K562 (cell line): Measurements from ENCODE around the gene ZNF502. TPM values are rescaled to one million over a fixed set of nuclear protein-coding genes. Genes with fewer than 3 reads are reported as not detected.

Experiments used
- ATAC-seq: fragments of 200-7000 bp; cut with Tn5 transposase; 3 replicates; pipeline ENCODE4 v1.9.1; 2020; ENCODE audit warnings: moderate library complexity
- BruUV-seq: library from RNA; stranded (reverse); fragments of 400-500 nt; replicated peaks from 2 replicates; lab custom pipeline; 2021; lab: Mats Ljungman, UMichigan
- CTCF ChIA-PET: fragments of 300-600 bp; formaldehyde crosslinking; extraction: SDS; loops from one replicate; lab custom pipeline; 2021; ENCODE audit warnings: low intra/inter-chr PET ratio; lab: Yijun Ruan, JAX
- POLR2A ChIA-PET: fragments of 300-600, 350-650 bp; sonication (Branson Sonifier 250); formaldehyde crosslinking; extraction: SDS; loops from one replicate; lab custom pipeline; 2021; ENCODE audit warnings: antibody characterized with exemption, inconsistent platforms; lab: Yijun Ruan, JAX
- DNase-seq, 4 experiments: peaks; one replicate each; pipeline versions ENCODE4 v3.0.0 to v3.0.0-alpha.2; 2011 to 2018; ENCODE audit warnings: low spot score in 3 of 4, mixed read lengths in 3 of 4; ENCODE audit errors: extremely low read depth in 1 of 4
- FAIRE-seq: peaks from 2 replicates; lab custom pipeline; 2011; peaks lifted over from hg19 to GRCh38; lab: Jason Lieb, UNC
- H2AFZ ChIP-seq: 2 replicates; pipeline ENCODE4 v1.6.0; 2011; ENCODE audit warnings: low read depth, low read length, control low read depth, inconsistent platforms
- H3K27ac ChIP-seq: fragments of 200-600 bp; 3 replicates; pipeline ENCODE4 v1.8.0; 2011; ENCODE audit warnings: low read depth, mild to moderate bottlenecking, control low read depth, inconsistent platforms, low read length, moderate library complexity, mixed read lengths; ENCODE audit errors: extremely low read depth
- H3K27me3 ChIP-seq, 2 experiments: fragments of 300-600 bp in 1 of 2; 2 replicates in 1 of 2; 3 replicates in 1 of 2; pipeline versions ENCODE4 v1.6.0 to v1.8.0; 2011; ENCODE audit warnings: inconsistent platforms in 2 of 2, low read length in 2 of 2, mild to moderate bottlenecking in 1 of 2, mixed read lengths in 1 of 2, moderate library complexity in 1 of 2; ENCODE audit not compliant: control insufficient read depth in 2 of 2, insufficient read depth in 2 of 2
- H3K36me3 ChIP-seq: fragments of 300-600 bp; 3 replicates; pipeline ENCODE4 v1.8.0; 2011; ENCODE audit warnings: mild to moderate bottlenecking, low read length, inconsistent platforms; ENCODE audit not compliant: control insufficient read depth, insufficient read depth
- H3K4me1 ChIP-seq, 2 experiments: fragments of 200-600 bp in 1 of 2; replicated peaks in 1 of 2; 2 replicates in 1 of 2; 3 replicates in 1 of 2; pipeline versions ENCODE4 v1.5.1 to v1.8.0; 2011; ENCODE audit warnings: inconsistent platforms in 2 of 2, low read length in 2 of 2, mild to moderate bottlenecking in 1 of 2, mixed read lengths in 1 of 2, moderate library complexity in 1 of 2; ENCODE audit not compliant: control insufficient read depth in 2 of 2, insufficient read depth in 2 of 2
- H3K4me2 ChIP-seq: 2 replicates; pipeline ENCODE4 v1.6.1; 2011; ENCODE audit warnings: low read length, control low read depth, inconsistent platforms, mixed read lengths; ENCODE audit not compliant: insufficient read depth
- H3K4me3 ChIP-seq: fragments of 200-600 bp; sonication (generic), shearing (Covaris generic); 2 replicates; pipeline ENCODE4 v1.5.1; 2016; ENCODE audit warnings: control low read depth, inconsistent platforms
- H3K79me2 ChIP-seq: fragments of 200-600 bp; 3 replicates; pipeline ENCODE4 v1.8.0; 2011; ENCODE audit warnings: low read length, inconsistent platforms; ENCODE audit not compliant: control insufficient read depth, insufficient read depth
- H3K9ac ChIP-seq, 2 experiments: 2 replicates each; pipeline versions ENCODE4 v1.6.0 to v1.6.1; 2011; ENCODE audit warnings: low read depth in 2 of 2, low read length in 2 of 2, control low read depth in 1 of 2, inconsistent platforms in 1 of 2, mild to moderate bottlenecking in 1 of 2, mixed read lengths in 1 of 2; ENCODE audit not compliant: insufficient read depth in 1 of 2
- H3K9me1 ChIP-seq: one replicate; pipeline ENCODE4 v1.6.0; 2011; ENCODE audit warnings: inconsistent platforms, mild to moderate bottlenecking, low read length, moderate library complexity; ENCODE audit not compliant: control insufficient read depth, insufficient read depth
- H3K9me3 ChIP-seq: replicated peaks from 2 replicates; pipeline ENCODE4 v1.5.1; 2011; ENCODE audit warnings: low read depth, low read length, inconsistent platforms; ENCODE audit not compliant: control insufficient read depth, insufficient read depth
- H4K20me1 ChIP-seq: replicated peaks from 2 replicates; pipeline ENCODE4 v1.6.1; 2011; ENCODE audit warnings: low read length, inconsistent platforms, mixed read lengths; ENCODE audit not compliant: control insufficient read depth, insufficient read depth
- CBX3 ChIP-seq, 2 experiments: IDR thresholded peaks; 1 replicate in 1 of 2; 2 replicates in 1 of 2; pipeline ENCODE4 v1.6.1; 2012; ENCODE audit warnings: inconsistent platforms in 2 of 2, low read length in 2 of 2, borderline replicate concordance in 1 of 2, control low read depth in 1 of 2
- CHD2 ChIP-seq: IDR thresholded peaks from 2 replicates; pipeline ENCODE4 v1.6.1; 2011; ENCODE audit warnings: low read depth, low read length
- CREB1 ChIP-seq, 2 experiments: sonication (generic) in 1 of 2; formaldehyde crosslinking in 1 of 2; IDR thresholded peaks; 2 replicates each; pipeline versions ENCODE4 v1.6.1 to v1.8.0; 2012 to 2022; ENCODE audit warnings: inconsistent platforms in 1 of 2, mild to moderate bottlenecking in 1 of 2, missing genetic modification reagents in 1 of 2, moderate library complexity in 1 of 2
- GTF2E2 ChIP-seq: fragments of 200-800 bp; sonication (Bioruptor generic); IDR thresholded peaks from 2 replicates; pipeline ENCODE4 v1.6.1; 2016; ENCODE audit warnings: missing genetic modification characterization, missing compliant biosample characterization
- MYC ChIP-seq, 2 experiments: fragments of 250-450 bp in 1 of 2; sonication (Bioruptor Pico) in 1 of 2; IDR thresholded peaks; 2 replicates each; pipeline versions ENCODE4 v1.5.1 to v1.6.1; 2012 to 2021; ENCODE audit warnings: low read depth in 2 of 2, borderline replicate concordance in 1 of 2, improper control_type of control experiment in 1 of 2, low read length in 1 of 2, mild to moderate bottlenecking in 1 of 2, moderate library complexity in 1 of 2
- PML ChIP-seq: IDR thresholded peaks from 2 replicates; pipeline ENCODE4 v1.6.1; 2012; ENCODE audit warnings: low read length, inconsistent platforms
- RBM25 ChIP-seq: fragments of 200-400 bp; formaldehyde crosslinking; IDR thresholded peaks from 2 replicates; pipeline ENCODE4 v1.6.1; 2018; ENCODE audit warnings: low read length, low read depth, moderate library complexity; ENCODE audit not compliant: severe bottlenecking
- SMC3 ChIP-seq: conservative IDR thresholded peaks from 2 replicates; pipeline ENCODE4 v1.6.1; 2011; ENCODE audit warnings: low read depth, low read length, improper control_type of control experiment; ENCODE audit not compliant: insufficient read depth
- SRSF1 ChIP-seq: fragments of 200-400 bp; formaldehyde crosslinking; IDR thresholded peaks from 2 replicates; pipeline ENCODE4 v1.6.1; 2017; ENCODE audit warnings: mild to moderate bottlenecking, low read depth, low read length, moderate library complexity
- YY1 ChIP-seq, 3 experiments: IDR thresholded peaks; 2 replicates each; pipeline ENCODE4 v1.6.1; 2011; ENCODE audit warnings: low read length in 2 of 3, mild to moderate bottlenecking in 2 of 3, moderate library complexity in 2 of 3, borderline replicate concordance in 1 of 3, control low read depth in 1 of 3, low read depth in 1 of 3; ENCODE audit not compliant: insufficient read depth in 3 of 3, insufficient replicate concordance in 2 of 3, control insufficient read depth in 1 of 3, insufficient read length in 1 of 3; ENCODE audit errors: extremely low read depth in 1 of 3
- ZBTB8A ChIP-seq: fragments of 450-650 bp; IDR thresholded peaks from 2 replicates; pipeline ENCODE4 v1.6.1; 2018; ENCODE audit warnings: mild to moderate bottlenecking, moderate library complexity; ENCODE audit not compliant: partially characterized antibody
- ZNF707 ChIP-seq: fragments of 250-450 bp; sonication (Bioruptor Pico); conservative IDR thresholded peaks from 2 replicates; pipeline ENCODE4 v1.8.0; 2022; ENCODE audit warnings: inconsistent platforms, mild to moderate bottlenecking, moderate library complexity
- ZNF79 ChIP-seq: fragments of 250-450 bp; sonication (Bioruptor Pico); IDR thresholded peaks from 2 replicates; pipeline ENCODE4 v1.4.0; 2020; ENCODE audit warnings: low read depth, mild to moderate bottlenecking, moderate library complexity
- WGBS: fragments of 100-300 bp; shearing (Covaris generic); methylation state at CpG from one replicate; pipeline ENCODE4 v1.1.6; 2016; ENCODE audit warnings: low coverage, mixed read lengths; ENCODE audit not compliant: insufficient coverage; ENCODE audit errors: missing lambda C conversion rate; 5-methylcytosine and 5-hydroxymethylcytosine counted together
- in situ Hi-C: fragments of 300-500 bp; cut with MboI; formaldehyde crosslinking; loops from 4 replicates; pipeline ENCODE4 v1.15.0; 2018; ENCODE audit warnings: inconsistent platforms, mixed read lengths
- intact Hi-C: fragments of 100-400 bp; cut with micrococcal nuclease; formaldehyde crosslinking; loops from 2 replicates; pipeline ENCODE4 v1.14.2; 2022
- polyA plus RNA-seq, 8 experiments: library from polyadenylated mRNA; depleted of rRNA in 4 of 8; stranded (reverse) in 5 of 8; unstranded in 3 of 8; fragments of >200 nt; fragmentation: Nextera tagmentation in 2 of 8; fragmentation: Illumina TruSeq in 1 of 8; extraction: Ambion mirVana in 2 of 8; extraction: Trizol in 1 of 8; gene quantifications; 2 replicates each; pipeline versions ENCODE4 v1.2.1 to v1.2.3, GENCODE V29; 2011 to 2014; ENCODE audit warnings: inconsistent platforms in 1 of 8, missing spikeins in 1 of 8
- total RNA-seq, 7 experiments: library from RNA; depleted of rRNA in 6 of 7; stranded (reverse); fragments of >200 nt in 6 of 7; fragmentation: Illumina TruSeq in 2 of 7; extraction: Trizol in 2 of 7; gene quantifications; 2 replicates each; pipeline versions ENCODE4 v1.2.1 to v1.2.3, GENCODE V29; 2011 to 2021; ENCODE audit warnings: low replicate concordance in 1 of 7

The ZNF502 gene
- total and polyA plus RNA-seq, 9 of the 15 experiments (the other 6 are each of a cell fraction or from before 2014, with no cell fraction given) = 0.38 to 0.98 (median 0.67) TPM

DNA sequence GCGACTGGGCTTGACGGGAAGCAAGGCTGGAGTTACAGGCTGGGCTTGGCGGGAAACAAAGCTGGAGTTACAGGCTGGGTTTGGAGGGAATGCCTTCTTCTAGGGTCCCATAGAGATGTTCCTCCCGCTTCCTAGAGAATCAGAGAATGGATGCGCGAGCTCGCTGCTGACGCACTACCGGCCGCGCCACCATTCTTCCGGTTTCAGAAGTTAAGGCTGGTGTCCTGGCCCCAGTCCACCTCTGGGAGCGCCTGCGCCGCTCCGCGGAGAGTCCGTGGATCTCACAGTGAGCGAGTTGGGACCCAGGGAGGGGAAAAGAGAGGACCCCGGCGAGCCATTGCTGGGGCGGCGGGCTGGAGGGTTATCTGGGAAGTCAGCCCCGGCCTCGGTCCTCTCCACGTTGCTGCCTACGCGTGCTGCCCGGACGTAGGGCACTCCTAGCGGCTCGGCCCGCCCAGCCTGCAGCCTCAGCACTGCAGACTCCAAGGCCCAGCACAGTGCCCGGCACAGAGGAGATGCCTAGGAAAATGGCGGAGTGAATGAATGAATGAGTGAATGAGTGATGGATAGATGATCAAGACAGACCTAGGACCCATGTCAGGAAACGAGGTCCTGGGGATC lies at the start of gene ZNF502 (continued):
- TF ChIP-seq YY1 (IDR thresholded peaks at IDR 0.05; ENCODE audit: borderline replicate concordance in 1 of 3, control insufficient read depth in 1 of 3, extremely low read depth in 1 of 3, insufficient read depth in 3 of 3, insufficient read length in 1 of 3, insufficient replicate concordance in 2 of 3, low read depth in 1 of 3, low read length in 2 of 3) = peak in 2 of 3 experiments; percentile 12 to 39
- TF ChIP-seq MYC (IDR thresholded peaks at IDR 0.05; ENCODE audit: low read depth, low read length) = peak; percentile 43; the same call in 1 of the 2 replicates
- no peak for TF ChIP-seq MYC (CRISPR knock-in tag; IDR thresholded peaks at IDR 0.05; ENCODE audit: borderline replicate concordance, low read depth)
- no peak for TF ChIP-seq CHD2
- no peak for TF ChIP-seq PML
- peak; percentile 90 for TF ChIP-seq CREB1 (IDR thresholded peaks at IDR 0.05)
- TF ChIP-seq CREB1 (CRISPR knock-in tag; IDR thresholded peaks at IDR 0.05) = no peak
- TF ChIP-seq ZBTB8A = no peak
- TF ChIP-seq GTF2E2 (tag) = no peak
- TF ChIP-seq ZNF707 (CRISPR knock-in tag) = no peak

DNA sequence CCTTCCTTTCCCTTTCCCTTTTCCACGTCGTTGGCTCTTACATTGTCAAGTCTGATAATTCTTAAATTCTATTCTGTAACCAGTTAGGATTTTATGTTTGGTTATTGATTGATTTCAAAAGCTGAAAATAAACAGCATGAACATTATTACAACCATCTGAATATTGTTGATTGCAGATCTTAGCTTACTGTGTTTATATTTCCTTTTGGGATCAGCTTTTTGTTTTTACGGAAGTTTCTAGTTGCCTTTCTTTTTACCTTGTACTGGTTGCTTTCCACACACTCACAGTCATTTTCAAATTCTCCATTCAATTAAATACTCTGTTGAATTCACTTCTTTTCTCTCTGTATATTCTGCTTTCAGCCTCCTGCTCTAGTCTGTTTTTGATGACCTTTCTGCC lies 47.3 kb upstream of the ZNF502 start:
- H2AFZ ChIP-seq = no peak overlapping the region
- FAIRE-seq (no peak), ATAC-seq (no peak), DNase-seq (no peak)
- H3K9ac ChIP-seq = no peak overlapping the region
- H3K79me2 ChIP-seq = no peaks in the 10 kb centered on the region
- H3K4me2 ChIP-seq = no peak overlapping the region
- 40% methylated on average over 3 of the region's 3 CpGs for WGBS
- H3K27me3 ChIP-seq = no peaks in the 10 kb centered on the region
- H3K27ac ChIP-seq = no peak overlapping the region
- peaks cover 13% of the 10 kb centered on the region for H3K36me3 ChIP-seq
- no TSS peak for BruUV-seq
- in situ Hi-C loops = no loop called here
- intact Hi-C loops = no loop called here
- H3K9me3 ChIP-seq = 0 out of 2 replicates have a peak, but pooled peaks cover 2% of the 10 kb centered on the region
- no peak for TF ChIP-seq ZNF79 (CRISPR knock-in tag)
- TF ChIP-seq SRSF1 = no peak
- 0 out of 3 replicates have a peak, but pooled peaks of 1 of the 2 experiments have one; percentile 59 for TF ChIP-seq CBX3 (IDR thresholded peaks at IDR 0.05; ENCODE audit: borderline replicate concordance in 1 of 2, low read length in 2 of 2)
- peak; percentile 60 for TF ChIP-seq RBM25
- no peak for TF ChIP-seq SMC3
- no peaks in the 10 kb centered on the region for H4K20me1 ChIP-seq
- no peaks in the 10 kb centered on the region for H3K9me1 ChIP-seq
- ChIA-PET CTCF (no interaction called here), POLR2A (no interaction called here)
- no peaks in the 10 kb centered on the region for H3K4me1 ChIP-seq
- H3K4me3 ChIP-seq = no peak overlapping the region
